Measurements from ENCODE around the gene ZNF606. TPM values are rescaled to one million over a fixed set of nuclear protein-coding genes. Genes with fewer than 3 reads are reported as not detected.

ZNF606 gene
- total and polyA plus RNA-seq, 7 experiments from 2014 or later, result 9.4 to 37.5 (median 13.2) TPM

- Mint-ChIP-seq H3K9me3 (peaks cover 23 to 75% (median 50%) of the 10 kb centered on the region in 11 donors), H3K27ac (peak overlapping the region in 8 of 9 donors; percentile 42 to 94 (median 86)), H3K27me3 (peaks cover 0 to 4% (median 0%) of the 10 kb centered on the region in 5 donors), H3K4me1 (peaks cover 10 to 28% (median 21%) of the 10 kb centered on the region in 7 donors), H3K4me3 (peak overlapping the region; percentile 89 to 97 (median 95)), H3K36me3 (peaks cover 42 to 56% (median 47%) of the 10 kb centered on the region in 5 donors)
- intact Hi-C loops (cut with micrococcal nuclease), result loop anchor here (1.0 to 5.0 kb wide), 14 partner anchors 12 to 707 kb away; partner anchors contain the start of genes ZNF417 (in 2 of the 2), ZNF606 (in 2 of the 2), TRAPPC2B (in 1 of the 2) and ZNF17 (in 1 of the 2)
- peak overlapping the region; percentile 80 for H3K27ac ChIP-seq (ENCODE audit: low read depth, low read length)
- no peak for ATAC-seq
- H3K4me3 ChIP-seq (ENCODE audit: low read length), result peak overlapping the region; percentile 71
- POLR2A ChIA-PET, result no interaction called here
- DNase-seq, result peak in 2 of 9 donors; percentile 7 to 11
- peaks cover 6 to 9% of the 10 kb centered on the region in 2 donors for H3K4me1 ChIP-seq (ENCODE audit: control insufficient read depth in 2 of 2, insufficient read depth in 2 of 2, low read length in 2 of 2)
- CTCF ChIA-PET, result no interaction called here
- H3K36me3 ChIP-seq (ENCODE audit: control insufficient read depth in 2 of 3, insufficient read depth in 3 of 3, low read length in 3 of 3), result peaks cover 13 to 36% (median 19%) of the 10 kb centered on the region in 3 experiments
- no peaks in the 10 kb centered on the region for H3K27me3 ChIP-seq (ENCODE audit: control insufficient read depth in 2 of 2, insufficient read depth in 2 of 2, low read length in 2 of 2)
- H3K9me3 ChIP-seq (ENCODE audit: control insufficient read depth in 2 of 3, low read length in 3 of 3), result peaks cover 9 to 49% (median 31%) of the 10 kb centered on the region in 3 experiments
Observed at GRCh38 chr19:57947088-57947418, 55.6 kb downstream of the ZNF606 start.

GRCh38 chr19:57946316-57946715 is 56.3 kb downstream of the ZNF606 start:
- POLR2A ChIA-PET, result interaction anchor here (1.3 kb wide), 1 partner anchor 30 kb away, joined by 7 read pairs; the partner anchor contains the start of gene ZNF417
- peaks cover 26 to 75% (median 53%) of the 10 kb centered on the region in 11 donors for H3K9me3 Mint-ChIP-seq
- no peak overlapping the region for H3K27ac ChIP-seq (ENCODE audit: low read depth, low read length)
- ATAC-seq (no peak), DNase-seq (no peak)
- H3K4me3 ChIP-seq (ENCODE audit: low read length), result peak overlapping the region; percentile 71
- H3K36me3 Mint-ChIP-seq, result peaks cover 49 to 63% (median 52%) of the 10 kb centered on the region in 5 donors
- CTCF ChIA-PET, result no interaction called here
- intact Hi-C loops (cut with micrococcal nuclease), result loop anchor here (2.0 to 5.0 kb wide), 4 partner anchors 30 to 584 kb away; partner anchors contain the start of genes TRAPPC2B (in 1 of the 2), ZNF417 (in 1 of the 2), ZNF547 (in 1 of the 2) and ZNF587 (in 1 of the 2)
- peaks cover 10 to 57% (median 34%) of the 10 kb centered on the region in 3 experiments for H3K9me3 ChIP-seq (ENCODE audit: control insufficient read depth in 2 of 3, low read length in 3 of 3)
- H3K4me1 Mint-ChIP-seq, result peaks cover 10 to 28% (median 21%) of the 10 kb centered on the region in 7 donors
- peaks cover 6 to 9% of the 10 kb centered on the region in 2 donors for H3K4me1 ChIP-seq (ENCODE audit: control insufficient read depth in 2 of 2, insufficient read depth in 2 of 2, low read length in 2 of 2)
- no peaks in the 10 kb centered on the region for H3K27me3 ChIP-seq (ENCODE audit: control insufficient read depth in 2 of 2, insufficient read depth in 2 of 2, low read length in 2 of 2)
- H3K36me3 ChIP-seq (ENCODE audit: control insufficient read depth in 2 of 3, insufficient read depth in 3 of 3, low read length in 3 of 3), result peaks cover 14 to 43% (median 23%) of the 10 kb centered on the region in 3 experiments
- peaks cover 0 to 4% (median 0%) of the 10 kb centered on the region in 5 donors for H3K27me3 Mint-ChIP-seq
- peak overlapping the region in 6 of 9 donors; percentile 2 to 94 (median 52) for H3K27ac Mint-ChIP-seq
- H3K4me3 Mint-ChIP-seq, result peak overlapping the region; percentile 89 to 97 (median 95)

DNA sequence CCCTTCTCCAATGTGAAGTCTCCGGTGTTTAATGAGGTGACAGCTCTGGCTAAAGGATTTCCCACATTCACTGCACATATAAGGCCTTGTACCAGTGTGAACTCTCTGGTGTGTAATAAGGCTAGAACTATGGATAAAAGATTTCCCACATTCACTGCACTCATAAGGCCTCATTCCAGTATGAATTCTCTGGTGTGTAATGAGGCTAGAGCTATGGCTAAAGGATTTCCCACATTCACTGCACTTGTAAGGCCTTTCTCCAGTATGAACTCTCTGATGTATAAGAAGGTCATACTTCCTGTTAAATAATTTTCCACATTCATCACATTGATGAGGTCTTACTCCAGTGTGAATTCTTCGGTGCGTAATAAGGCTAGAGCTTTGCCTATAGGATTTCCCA is 61.0 kb downstream of the ZNF606 start:
- Mint-ChIP-seq H3K4me1 (peaks cover 7 to 18% (median 12%) of the 10 kb centered on the region in 7 donors), H3K9me3 (peaks cover 28 to 99% (median 74%) of the 10 kb centered on the region in 11 donors), H3K4me3 (no peak overlapping the region), H3K27me3 (no peaks in the 10 kb centered on the region), H3K27ac (no peak overlapping the region), H3K36me3 (peaks cover 51 to 88% (median 83%) of the 10 kb centered on the region in 5 donors)
- no peak overlapping the region for H3K27ac ChIP-seq (ENCODE audit: low read depth, low read length)
- DNase-seq (no peak), ATAC-seq (no peak)
- H3K27me3 ChIP-seq (ENCODE audit: control insufficient read depth in 2 of 2, insufficient read depth in 2 of 2, low read length in 2 of 2), result no peaks in the 10 kb centered on the region
- peaks cover under 1 to 1% of the 10 kb centered on the region in 2 donors for H3K4me1 ChIP-seq (ENCODE audit: control insufficient read depth in 2 of 2, insufficient read depth in 2 of 2, low read length in 2 of 2)
- H3K9me3 ChIP-seq (ENCODE audit: control insufficient read depth in 2 of 3, low read length in 3 of 3), result peaks cover 10 to 82% (median 34%) of the 10 kb centered on the region in 3 experiments
- no peak overlapping the region for H3K4me3 ChIP-seq (ENCODE audit: low read length)
- ChIA-PET POLR2A (no interaction called here), CTCF (no interaction called here)
- H3K36me3 ChIP-seq (ENCODE audit: control insufficient read depth in 2 of 3, insufficient read depth in 3 of 3, low read length in 3 of 3), result peaks cover 14 to 64% (median 26%) of the 10 kb centered on the region in 3 experiments
- intact Hi-C loops (cut with micrococcal nuclease), result no loop called here

GRCh38 chr19:57935731-57936130 is 66.9 kb downstream of the ZNF606 start:
- ATAC-seq (no peak), DNase-seq (no peak)
- ChIA-PET CTCF (no interaction called here), POLR2A (no interaction called here)
- no peaks in the 10 kb centered on the region for H3K4me1 ChIP-seq (ENCODE audit: control insufficient read depth in 2 of 2, insufficient read depth in 2 of 2, low read length in 2 of 2)
- H3K36me3 Mint-ChIP-seq, result peaks cover 19 to 62% (median 42%) of the 10 kb centered on the region in 5 donors
- H3K27ac ChIP-seq (ENCODE audit: low read depth, low read length), result no peak overlapping the region
- H3K27me3 Mint-ChIP-seq, result peaks cover 0 to 17% (median 0%) of the 10 kb centered on the region in 5 donors
- peak overlapping the region in 1 of 9 donors; percentile 51 for H3K27ac Mint-ChIP-seq
- H3K4me3 ChIP-seq (ENCODE audit: low read length), result peak overlapping the region; percentile 31
- no peaks in the 10 kb centered on the region for H3K27me3 ChIP-seq (ENCODE audit: control insufficient read depth in 2 of 2, insufficient read depth in 2 of 2, low read length in 2 of 2)
- peak overlapping the region in 2 of 10 donors; percentile 86 to 87 for H3K4me3 Mint-ChIP-seq
- peaks cover 4 to 98% (median 78%) of the 10 kb centered on the region in 11 donors for H3K9me3 Mint-ChIP-seq
- peaks cover 0 to 83% (median 12%) of the 10 kb centered on the region in 3 experiments for H3K9me3 ChIP-seq (ENCODE audit: control insufficient read depth in 2 of 3, low read length in 3 of 3)
- H3K36me3 ChIP-seq (ENCODE audit: control insufficient read depth in 2 of 3, insufficient read depth in 3 of 3, low read length in 3 of 3), result peaks cover 0 to 33% (median 0%) of the 10 kb centered on the region in 3 experiments
- intact Hi-C loops (cut with micrococcal nuclease), result loop anchor here (1.0 to 2.0 kb wide), 2 partner anchors 12 to 19 kb away; partner anchors contain the start of genes ZNF256 (in 1 of the 2) and ZNF417 (in 1 of the 2)
- H3K4me1 Mint-ChIP-seq, result peaks cover 0 to 9% (median 6%) of the 10 kb centered on the region in 7 donors

DNA sequence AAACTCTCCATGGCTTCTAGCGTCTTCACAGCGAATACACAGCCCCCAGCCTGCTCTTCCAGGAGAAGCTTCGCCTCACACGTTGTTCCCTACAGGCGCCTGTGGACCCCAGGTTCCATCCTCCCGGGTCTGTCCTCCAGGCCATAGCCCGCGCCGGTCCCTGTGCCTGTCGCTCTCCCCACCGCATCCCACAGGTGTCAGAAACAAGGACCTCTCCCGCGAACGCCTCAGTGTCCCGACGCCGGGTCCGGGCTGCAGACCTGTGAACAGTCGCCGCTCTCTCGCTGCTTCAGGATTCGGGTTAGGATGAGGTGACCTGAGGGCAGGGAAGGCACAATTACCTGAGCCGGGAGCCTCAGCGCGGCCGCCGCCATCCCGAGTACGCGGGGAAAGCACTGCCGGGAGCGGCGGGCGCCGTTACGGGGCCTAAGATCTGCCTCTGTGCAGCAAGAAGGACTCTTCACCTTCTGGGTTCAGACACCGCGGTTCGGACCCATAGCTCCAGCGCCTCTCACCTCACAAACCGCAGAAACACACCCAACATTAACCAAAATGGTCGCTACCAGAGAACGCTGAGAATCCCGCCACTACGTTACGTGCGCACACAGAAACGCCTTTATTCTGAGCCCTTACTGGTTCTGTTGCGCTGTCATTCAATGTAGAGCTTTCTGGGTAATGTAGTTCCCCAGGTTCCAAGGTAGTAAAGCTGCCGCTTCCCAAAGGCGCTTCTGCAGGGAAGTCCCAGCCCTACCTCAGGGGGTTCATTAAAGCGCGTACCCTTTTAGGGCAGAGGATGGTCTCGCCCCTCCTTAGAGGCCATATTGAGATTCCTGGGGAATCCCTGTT is 67.6 kb downstream of the ZNF606 start, which contains the start of gene ZNF418:
ZNF418 (minus strand) TSS at position 583 of the 846 bp plus-strand sequence. CDS start 1,580 bp downstream, outside the sequence.
- Histone ChIP-seq H3K9me3 (ENCODE audit: control insufficient read depth in 2 of 3, low read length in 3 of 3) (peaks cover 0 to 89% (median 17%) of the 10 kb centered on the region in 3 experiments), H3K4me1 (ENCODE audit: control insufficient read depth in 2 of 2, insufficient read depth in 2 of 2, low read length in 2 of 2) (no peaks in the 10 kb centered on the region), H3K27ac (ENCODE audit: low read depth, low read length) (peak within 1 kb of the TSS; percentile 69), H3K36me3 (ENCODE audit: control insufficient read depth in 2 of 3, insufficient read depth in 3 of 3, low read length in 3 of 3) (peaks cover 0 to 28% (median 0%) of the 10 kb centered on the region in 3 experiments), H3K27me3 (ENCODE audit: control insufficient read depth in 2 of 2, insufficient read depth in 2 of 2, low read length in 2 of 2) (no peaks in the 10 kb centered on the region), H3K4me3 (ENCODE audit: low read length) (peak within 1 kb of the TSS; percentile 31)
- POLR2A ChIA-PET, result no interaction called here
- Mint-ChIP-seq H3K27me3 (peaks cover 0 to 17% (median 0%) of the 10 kb centered on the region in 5 donors), H3K9me3 (peaks cover 4 to 98% (median 81%) of the 10 kb centered on the region in 11 donors), H3K4me3 (peak within 1 kb of the TSS; percentile 63 to 88 (median 85)), H3K27ac (peak within 1 kb of the TSS in 8 of 9 donors; percentile 51 to 93 (median 85)), H3K36me3 (peaks cover 19 to 60% (median 37%) of the 10 kb centered on the region in 5 donors), H3K4me1 (peaks cover 0 to 9% (median 6%) of the 10 kb centered on the region in 7 donors)
- intact Hi-C loops (cut with micrococcal nuclease), result loop anchor here (1.0 to 2.0 kb wide), 2 partner anchors 12 to 18 kb away; partner anchors contain the start of genes ZNF256 (in 1 of the 2) and ZNF417 (in 1 of the 2)
- DNase-seq (peak in 7 of 9 donors; percentile 7 to 49 (median 42)), ATAC-seq (peak; percentile 99)
- CTCF ChIA-PET, result no interaction called here

DNA sequence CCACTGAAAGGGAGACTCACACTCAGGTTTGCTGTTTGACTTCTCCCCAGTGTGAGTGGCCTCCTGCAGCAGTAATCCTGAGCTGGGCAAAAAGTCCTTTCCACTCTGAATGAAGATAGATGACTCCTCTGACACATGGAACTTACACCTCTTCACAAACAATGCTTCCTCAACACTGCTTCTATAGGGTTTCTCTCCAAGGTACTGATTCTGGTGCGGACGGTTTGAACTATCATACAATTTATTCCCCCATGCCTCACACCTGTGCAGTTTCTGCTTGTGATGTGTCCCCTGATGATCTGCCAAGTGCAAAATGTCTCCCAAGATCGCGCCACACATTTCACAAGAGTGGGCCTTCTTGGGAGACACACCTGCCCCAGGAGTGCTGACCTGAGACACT is 75.0 kb downstream of the ZNF606 start:
- Mint-ChIP-seq H3K36me3 (peaks cover 13 to 45% (median 21%) of the 10 kb centered on the region in 5 donors), H3K4me1 (no peaks in the 10 kb centered on the region), H3K4me3 (no peak overlapping the region), H3K27me3 (no peaks in the 10 kb centered on the region), H3K27ac (no peak overlapping the region), H3K9me3 (peaks cover 8 to 86% (median 65%) of the 10 kb centered on the region in 11 donors)
- ATAC-seq (no peak), DNase-seq (no peak)
- Histone ChIP-seq H3K27ac (ENCODE audit: low read depth, low read length) (no peak overlapping the region), H3K4me1 (ENCODE audit: control insufficient read depth in 2 of 2, insufficient read depth in 2 of 2, low read length in 2 of 2) (no peaks in the 10 kb centered on the region), H3K27me3 (ENCODE audit: control insufficient read depth in 2 of 2, insufficient read depth in 2 of 2, low read length in 2 of 2) (no peaks in the 10 kb centered on the region), H3K36me3 (ENCODE audit: control insufficient read depth in 2 of 3, insufficient read depth in 3 of 3, low read length in 3 of 3) (peaks cover 0 to 16% (median 0%) of the 10 kb centered on the region in 3 experiments), H3K9me3 (ENCODE audit: control insufficient read depth in 2 of 3, low read length in 3 of 3) (peaks cover 0 to 79% (median 16%) of the 10 kb centered on the region in 3 experiments), H3K4me3 (ENCODE audit: low read length) (no peak overlapping the region)
- CTCF ChIA-PET, result no interaction called here
- POLR2A ChIA-PET, result no interaction called here
- intact Hi-C loops (cut with micrococcal nuclease), result no loop called here
